Measurements from ENCODE around the gene SIRT2. TPM values are rescaled to one million over a fixed set of nuclear protein-coding genes. Genes with fewer than 3 reads are reported as not detected.

Gene SIRT2
- polyA plus RNA-seq, 1 donor (not counting 4 experiments of a cell fraction or from before 2014, with no cell fraction given) = 46.6 TPM

DNA sequence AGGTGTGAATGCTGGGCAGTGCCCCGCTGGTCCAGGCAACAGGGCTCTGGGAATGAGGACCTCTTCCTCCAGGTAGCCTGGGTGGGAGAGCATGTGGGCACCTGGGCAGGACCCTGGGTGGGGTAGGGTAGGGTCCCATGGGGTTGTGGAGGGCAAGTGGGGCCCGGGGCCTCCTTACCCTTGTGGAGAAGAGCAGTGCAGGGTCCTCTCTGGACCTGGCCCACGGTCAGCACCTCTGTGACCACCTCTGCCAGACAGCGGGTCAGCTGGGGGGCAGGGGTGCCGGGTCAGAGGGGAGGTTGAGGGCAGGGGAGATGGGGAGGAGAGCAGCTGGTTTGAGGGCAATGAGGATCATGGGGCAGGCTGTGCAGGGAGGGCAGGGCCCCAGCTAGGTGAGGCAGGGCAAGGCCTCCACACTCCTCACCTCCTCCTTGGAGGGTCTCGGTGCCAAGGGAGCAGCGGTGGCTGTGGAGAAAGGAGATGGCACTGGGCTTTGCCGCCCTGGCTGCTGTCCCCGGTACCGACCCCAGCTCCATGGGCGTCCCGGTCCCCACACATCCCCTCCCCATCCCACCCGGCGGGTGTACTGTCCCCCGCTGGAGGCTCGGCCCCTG is 12.1 kb upstream of the SIRT2 start:
- Histone ChIP-seq H3K27ac (ENCODE audit: control insufficient read depth, insufficient read depth, low read length) (no peak overlapping the region), H3K4me2 (ENCODE audit: control insufficient read depth, extremely low read depth, insufficient read depth, low read depth, low read length) (no peak overlapping the region), H3K9ac (ENCODE audit: control insufficient read depth, extremely low read depth, insufficient read depth, low read length) (no peak overlapping the region), H3K4me1 (ENCODE audit: control insufficient read depth, extremely low read depth, insufficient read depth, low read length) (no peaks in the 10 kb centered on the region), H3K4me3 (ENCODE audit: control insufficient read depth in 2 of 3, extremely low read depth in 1 of 3, insufficient read depth in 2 of 3, low read depth in 1 of 3, low read length in 3 of 3) (no peak overlapping the region), H4K20me1 (ENCODE audit: control insufficient read depth, extremely low read depth, insufficient read depth, low read length) (no peaks in the 10 kb centered on the region), H3K9me1 (ENCODE audit: control insufficient read depth, extremely low read depth, insufficient read depth, low read length) (no peaks in the 10 kb centered on the region), H2AFZ (ENCODE audit: control insufficient read depth, low read length) (no peak overlapping the region), H3K9me3 (ENCODE audit: control insufficient read depth, low read depth, low read length) (no peaks in the 10 kb centered on the region), H3K36me3 (ENCODE audit: control insufficient read depth in 2 of 2, extremely low read depth in 1 of 2, insufficient read depth in 2 of 2, low read length in 2 of 2) (peaks cover 4 to 5% of the 10 kb centered on the region in 2 experiments), H3K79me2 (ENCODE audit: control insufficient read depth, insufficient read depth, low read length) (no peaks in the 10 kb centered on the region), H3K27me3 (ENCODE audit: control insufficient read depth, extremely low read depth, insufficient read depth, low read length) (no peaks in the 10 kb centered on the region)
- TF ChIP-seq, protein P1, sequence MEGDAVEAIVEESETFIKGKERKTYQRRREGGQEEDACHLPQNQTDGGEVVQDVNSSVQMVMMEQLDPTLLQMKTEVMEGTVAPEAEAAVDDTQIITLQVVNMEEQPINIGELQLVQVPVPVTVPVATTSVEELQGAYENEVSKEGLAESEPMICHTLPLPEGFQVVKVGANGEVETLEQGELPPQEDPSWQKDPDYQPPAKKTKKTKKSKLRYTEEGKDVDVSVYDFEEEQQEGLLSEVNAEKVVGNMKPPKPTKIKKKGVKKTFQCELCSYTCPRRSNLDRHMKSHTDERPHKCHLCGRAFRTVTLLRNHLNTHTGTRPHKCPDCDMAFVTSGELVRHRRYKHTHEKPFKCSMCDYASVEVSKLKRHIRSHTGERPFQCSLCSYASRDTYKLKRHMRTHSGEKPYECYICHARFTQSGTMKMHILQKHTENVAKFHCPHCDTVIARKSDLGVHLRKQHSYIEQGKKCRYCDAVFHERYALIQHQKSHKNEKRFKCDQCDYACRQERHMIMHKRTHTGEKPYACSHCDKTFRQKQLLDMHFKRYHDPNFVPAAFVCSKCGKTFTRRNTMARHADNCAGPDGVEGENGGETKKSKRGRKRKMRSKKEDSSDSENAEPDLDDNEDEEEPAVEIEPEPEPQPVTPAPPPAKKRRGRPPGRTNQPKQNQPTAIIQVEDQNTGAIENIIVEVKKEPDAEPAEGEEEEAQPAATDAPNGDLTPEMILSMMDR (optimal IDR thresholded peaks at IDR 0.05 in 1 of 3, IDR thresholded peaks at IDR 0.05 in 1 of 3, conservative IDR thresholded peaks at IDR 0.05 in 1 of 3; ENCODE audit: extremely low read depth in 1 of 3, insufficient read depth in 2 of 3, low read length in 3 of 3) = no peak
- no peak for TF ChIP-seq EZH2 (IDR thresholded peaks at IDR 0.05; ENCODE audit: low read length)
- no peak for FAIRE-seq
- no peak for DNase-seq (ENCODE audit: low read depth, low spot score)
- dilution Hi-C loops (cut with MboI; ENCODE audit: extremely low pct_ligation_motif_present, low sequenced_read_pairs) = no loop called here

DNA sequence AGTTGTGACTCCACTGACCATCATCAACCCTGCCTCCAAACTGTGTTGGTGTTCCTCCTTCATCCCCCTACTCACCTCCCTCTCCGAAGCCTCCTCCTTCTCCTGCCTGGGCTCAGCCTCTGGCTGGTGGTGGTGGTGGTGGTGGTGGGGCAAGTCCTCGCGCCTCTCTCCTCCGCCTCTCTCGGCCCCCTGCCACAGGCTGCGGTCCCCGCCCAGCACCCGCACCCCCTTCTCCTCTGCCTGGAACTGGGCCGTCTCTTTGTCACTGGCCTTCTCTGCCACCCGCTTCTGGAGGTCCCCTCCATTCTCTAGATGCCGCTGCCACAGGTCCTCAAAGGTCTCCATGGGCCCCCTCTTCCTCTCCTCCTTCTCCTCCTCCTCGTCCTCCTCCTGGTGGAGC is 11.1 kb upstream of the SIRT2 start:
- Histone ChIP-seq H4K20me1 (ENCODE audit: control insufficient read depth, extremely low read depth, insufficient read depth, low read length) (no peaks in the 10 kb centered on the region), H3K27ac (ENCODE audit: control insufficient read depth, insufficient read depth, low read length) (no peak overlapping the region), H3K9me3 (ENCODE audit: control insufficient read depth, low read depth, low read length) (no peaks in the 10 kb centered on the region), H3K4me2 (ENCODE audit: control insufficient read depth, extremely low read depth, insufficient read depth, low read depth, low read length) (no peak overlapping the region), H3K9ac (ENCODE audit: control insufficient read depth, extremely low read depth, insufficient read depth, low read length) (no peak overlapping the region), H3K36me3 (ENCODE audit: control insufficient read depth in 2 of 2, extremely low read depth in 1 of 2, insufficient read depth in 2 of 2, low read length in 2 of 2) (peaks cover 4 to 5% of the 10 kb centered on the region in 2 experiments), H3K79me2 (ENCODE audit: control insufficient read depth, insufficient read depth, low read length) (no peaks in the 10 kb centered on the region), H2AFZ (ENCODE audit: control insufficient read depth, low read length) (no peak overlapping the region), H3K9me1 (ENCODE audit: control insufficient read depth, extremely low read depth, insufficient read depth, low read length) (no peaks in the 10 kb centered on the region), H3K4me3 (ENCODE audit: control insufficient read depth in 2 of 3, extremely low read depth in 1 of 3, insufficient read depth in 2 of 3, low read depth in 1 of 3, low read length in 3 of 3) (no peak overlapping the region), H3K27me3 (ENCODE audit: control insufficient read depth, extremely low read depth, insufficient read depth, low read length) (no peaks in the 10 kb centered on the region), H3K4me1 (ENCODE audit: control insufficient read depth, extremely low read depth, insufficient read depth, low read length) (no peaks in the 10 kb centered on the region)
- dilution Hi-C loops (cut with MboI; ENCODE audit: extremely low pct_ligation_motif_present, low sequenced_read_pairs) = no loop called here
- DNase-seq (ENCODE audit: low read depth, low spot score) = no peak
- no peak for TF ChIP-seq EZH2 (IDR thresholded peaks at IDR 0.05; ENCODE audit: low read length)
- TF ChIP-seq, protein P1 (optimal IDR thresholded peaks at IDR 0.05 in 1 of 3, IDR thresholded peaks at IDR 0.05 in 1 of 3, conservative IDR thresholded peaks at IDR 0.05 in 1 of 3; ENCODE audit: extremely low read depth in 1 of 3, insufficient read depth in 2 of 3, low read length in 3 of 3) = no peak
- no peak for FAIRE-seq
